ENCODE data around the gene ALKBH7.

- TF ChIP-seq CTCF (IDR thresholded peaks at IDR 0.05; ENCODE audit: low read depth, low read length, missing input control): no peak
- TF ChIP-seq MAX (IDR thresholded peaks at IDR 0.05): no peak
- TF ChIP-seq SP1 (IDR thresholded peaks at IDR 0.05): no peak
- TF ChIP-seq RAD21 (IDR thresholded peaks at IDR 0.05): no peak
- no peak for TF ChIP-seq FOXA2 (IDR thresholded peaks at IDR 0.05)
- TF ChIP-seq REST (IDR thresholded peaks at IDR 0.05): no peak
Observed at GRCh38 chr19:6421075-6422014, 48.8 kb downstream of the ALKBH7 start.
